ENCODE measurements around the gene KCNQ2.

DNA sequence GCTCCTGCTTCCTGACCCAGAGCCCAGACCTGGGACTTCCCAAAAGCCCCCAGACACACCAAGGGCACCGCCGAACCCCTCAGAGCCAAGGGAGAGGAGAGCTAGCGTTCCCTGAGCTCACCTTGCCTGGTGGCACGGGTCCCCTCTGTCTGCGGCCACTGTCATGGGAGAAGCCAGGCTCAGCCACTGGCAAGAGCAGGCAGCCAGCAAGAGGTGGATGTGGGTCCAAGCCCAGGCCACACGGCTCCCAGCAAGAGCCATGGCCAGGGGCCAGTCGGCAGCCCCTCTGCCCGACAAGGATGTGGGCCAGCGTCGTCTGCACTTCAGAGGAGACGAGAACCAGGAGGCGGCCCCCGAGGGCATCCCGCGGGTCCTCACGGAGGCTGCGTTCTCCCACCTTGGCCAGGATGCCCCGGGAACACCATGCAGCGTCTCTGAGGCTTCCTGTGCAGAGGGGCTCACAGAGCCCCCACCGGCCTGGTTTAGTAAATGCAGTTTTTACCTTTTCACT is 46.0 kb upstream of the KCNQ2 start:
- TF ChIP-seq, protein P1, sequence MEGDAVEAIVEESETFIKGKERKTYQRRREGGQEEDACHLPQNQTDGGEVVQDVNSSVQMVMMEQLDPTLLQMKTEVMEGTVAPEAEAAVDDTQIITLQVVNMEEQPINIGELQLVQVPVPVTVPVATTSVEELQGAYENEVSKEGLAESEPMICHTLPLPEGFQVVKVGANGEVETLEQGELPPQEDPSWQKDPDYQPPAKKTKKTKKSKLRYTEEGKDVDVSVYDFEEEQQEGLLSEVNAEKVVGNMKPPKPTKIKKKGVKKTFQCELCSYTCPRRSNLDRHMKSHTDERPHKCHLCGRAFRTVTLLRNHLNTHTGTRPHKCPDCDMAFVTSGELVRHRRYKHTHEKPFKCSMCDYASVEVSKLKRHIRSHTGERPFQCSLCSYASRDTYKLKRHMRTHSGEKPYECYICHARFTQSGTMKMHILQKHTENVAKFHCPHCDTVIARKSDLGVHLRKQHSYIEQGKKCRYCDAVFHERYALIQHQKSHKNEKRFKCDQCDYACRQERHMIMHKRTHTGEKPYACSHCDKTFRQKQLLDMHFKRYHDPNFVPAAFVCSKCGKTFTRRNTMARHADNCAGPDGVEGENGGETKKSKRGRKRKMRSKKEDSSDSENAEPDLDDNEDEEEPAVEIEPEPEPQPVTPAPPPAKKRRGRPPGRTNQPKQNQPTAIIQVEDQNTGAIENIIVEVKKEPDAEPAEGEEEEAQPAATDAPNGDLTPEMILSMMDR (IDR thresholded peaks at IDR 0.05; ENCODE audit: low read length), result peak; percentile 14; the same call in 1 of the 2 replicates
- no peak for TF ChIP-seq EZH2 (IDR thresholded peaks at IDR 0.05; ENCODE audit: borderline replicate concordance, low read length)
